Measurements from ENCODE around the gene ZNF516. TPM values are rescaled to one million over a fixed set of nuclear protein-coding genes. Genes with fewer than 3 reads are reported as not detected.

The ZNF516 gene
- polyA plus RNA-seq, 2 of the 4 experiments (the other 2 are of a cell fraction) = 3.9 to 4.9 TPM

GRCh38 chr18:76396792-76397191 is 98.2 kb downstream of the ZNF516 start:
- H3K4me3 ChIP-seq = no peak overlapping the region
- H3K4me1 ChIP-seq = no peaks in the 10 kb centered on the region
- DNase-seq (ENCODE audit: low read depth in 1 of 2, low spot score in 1 of 2) (no peak), ATAC-seq (no peak), FAIRE-seq (no peak)
- H3K4me2 ChIP-seq = no peak overlapping the region
- no peaks in the 10 kb centered on the region for H3K9me3 ChIP-seq
- CTCF ChIA-PET = interaction anchor here (1.1 to 8.1 kb wide), 3 partner anchors 8 to 313 kb away, joined by 3 to 101 read pairs (median 92); no protein-coding TSS in a partner anchor
- POLR2A ChIA-PET = no interaction called here
- 75% methylated on average over 9 of the region's 9 CpGs for WGBS (ENCODE audit: missing lambda C conversion rate)
- H3K27ac ChIP-seq = no peak overlapping the region
- TF ChIP-seq E2F6 (IDR thresholded peaks at IDR 0.05; ENCODE audit: borderline replicate concordance, low read depth) (no peak), CTCF (IDR thresholded peaks at IDR 0.05) (no peak), HDAC2 (IDR thresholded peaks at IDR 0.05) (no peak), NPAS2 (CRISPR knock-in tag; IDR thresholded peaks at IDR 0.05; ENCODE audit: borderline replicate concordance) (no peak), BCL3 (IDR thresholded peaks at IDR 0.05) (no peak), NR3C1 (IDR thresholded peaks at IDR 0.05) (no peak), CHD4 (IDR thresholded peaks at IDR 0.05; ENCODE audit: borderline replicate concordance) (no peak), EP300 (IDR thresholded peaks at IDR 0.05) (no peak)

GRCh38 chr18:76395609-76396008 is 99.4 kb downstream of the ZNF516 start:
- Histone ChIP-seq H3K4me2 (no peak overlapping the region), H3K9me3 (no peaks in the 10 kb centered on the region), H3K4me1 (no peaks in the 10 kb centered on the region), H3K27ac (no peak overlapping the region), H3K4me3 (no peak overlapping the region)
- ATAC-seq = no peak
- ChIA-PET POLR2A (no interaction called here), CTCF (interaction anchor here (0.8 to 8.1 kb wide), 3 partner anchors 10 to 315 kb away, joined by 3 to 101 read pairs (median 3); no protein-coding TSS in a partner anchor)
- no peak for FAIRE-seq
- DNase-seq (ENCODE audit: low read depth in 1 of 2, low spot score in 1 of 2) = no peak
- no peak for TF ChIP-seq PBX3 (IDR thresholded peaks at IDR 0.05)
- TF ChIP-seq CEBPB (IDR thresholded peaks at IDR 0.05) = no peak
- no peak for TF ChIP-seq HMGXB4 (CRISPR knock-in tag; IDR thresholded peaks at IDR 0.05; ENCODE audit: borderline replicate concordance)
- no peak for TF ChIP-seq HOXA7 (CRISPR knock-in tag; IDR thresholded peaks at IDR 0.05)
- no peak for TF ChIP-seq SMC3 (IDR thresholded peaks at IDR 0.05)
- no peak for TF ChIP-seq RNF2 (IDR thresholded peaks at IDR 0.05; ENCODE audit: borderline replicate concordance, low read depth)
- TF ChIP-seq RAD21 (conservative IDR thresholded peaks at IDR 0.05 in 1 of 2, IDR thresholded peaks at IDR 0.05 in 1 of 2) = no peak
- no peak for TF ChIP-seq ZC3H11A (IDR thresholded peaks at IDR 0.05)
- no peak for TF ChIP-seq NFE2L2 (conservative IDR thresholded peaks at IDR 0.05; ENCODE audit: low read length)
- no peak for TF ChIP-seq PHF8 (IDR thresholded peaks at IDR 0.05; ENCODE audit: borderline replicate concordance, low read depth)
- no peak for TF ChIP-seq SREBF2 (IDR thresholded peaks at IDR 0.05)
- no peak for TF ChIP-seq CBX2 (IDR thresholded peaks at IDR 0.05; ENCODE audit: borderline replicate concordance, low read depth)
- TF ChIP-seq FOSB (CRISPR knock-in tag; IDR thresholded peaks at IDR 0.05) = no peak
- no peak for TF ChIP-seq EHMT2 (IDR thresholded peaks at IDR 0.05; ENCODE audit: low read depth)
- no peak for TF ChIP-seq TFCP2L1 (CRISPR knock-in tag; IDR thresholded peaks at IDR 0.05)
- no peak for TF ChIP-seq RARB (CRISPR knock-in tag; IDR thresholded peaks at IDR 0.05)
- no peak for TF ChIP-seq HEYL (CRISPR knock-in tag; IDR thresholded peaks at IDR 0.05)
- no peak for TF ChIP-seq HES2 (IDR thresholded peaks at IDR 0.05)
- no peak for TF ChIP-seq EP300 (IDR thresholded peaks at IDR 0.05)
- WGBS (ENCODE audit: missing lambda C conversion rate) = 90% methylated on average over 20 of the region's 20 CpGs

All from A549 (cell line).